Lung (tissue), 16 donors: ENCODE measurements around the gene LEAP2. TPM values are rescaled to one million over a fixed set of nuclear protein-coding genes. Genes with fewer than 3 reads are reported as not detected.
A peak's percentile ranks its signal among the peaks of the same experiment; 100 is the strongest.

ENCODE experiments used
- ATAC-seq: fragments of 200-7000 bp; cut with Tn5 transposase; one replicate; pipeline ENCODE4 v1.9.1; 2020; ENCODE audit warnings: moderate number of reproducible peaks; ENCODE audit not compliant: insufficient read depth, low FRiP score
- DNase-seq, 3 donors: peaks; one replicate each; pipeline ENCODE4 v3.0.0-alpha.2; 2013 to 2017
- H3K27ac ChIP-seq, 2 donors: one replicate each; pipeline ENCODE4 v1.5.1; 2013; ENCODE audit warnings: mild to moderate bottlenecking in 2 of 2, moderate library complexity in 2 of 2, control low read depth in 1 of 2, inconsistent platforms in 1 of 2, low read depth in 1 of 2, low read length in 1 of 2
- H3K27me3 ChIP-seq, 3 donors: one replicate each; pipeline ENCODE4 v1.5.1; 2013; ENCODE audit warnings: low read length in 2 of 3; ENCODE audit not compliant: control insufficient read depth in 3 of 3, insufficient read depth in 3 of 3
- H3K36me3 ChIP-seq, 4 donors: one replicate each; pipeline ENCODE4 v1.5.1; 2013; ENCODE audit warnings: low read length in 4 of 4, mild to moderate bottlenecking in 1 of 4, moderate library complexity in 1 of 4; ENCODE audit not compliant: control insufficient read depth in 4 of 4, insufficient read depth in 4 of 4
- H3K4me1 ChIP-seq, 5 donors: one replicate each; pipeline ENCODE4 v1.5.1; 2013; ENCODE audit warnings: low read length in 5 of 5, mild to moderate bottlenecking in 2 of 5, moderate library complexity in 1 of 5; ENCODE audit not compliant: control insufficient read depth in 5 of 5, insufficient read depth in 5 of 5
- H3K4me3 ChIP-seq: one replicate; pipeline ENCODE4 v1.5.1; 2013; ENCODE audit warnings: mild to moderate bottlenecking, control low read depth, moderate library complexity
- H3K9ac ChIP-seq, 2 donors: one replicate each; pipeline ENCODE4 v1.5.1; 2013; ENCODE audit warnings: low read length in 2 of 2, control low read depth in 1 of 2; ENCODE audit not compliant: insufficient read depth in 1 of 2
- H3K9me3 ChIP-seq, 4 donors: one replicate each; pipeline ENCODE4 v1.5.1; 2013; ENCODE audit warnings: low read length in 3 of 4, mild to moderate bottlenecking in 1 of 4, moderate library complexity in 1 of 4; ENCODE audit not compliant: control insufficient read depth in 4 of 4, insufficient read depth in 3 of 4
- CTCF ChIP-seq: IDR thresholded peaks from 2 replicates; pipeline ENCODE4 v1.5.1; 2012; ENCODE audit warnings: mild to moderate bottlenecking; ENCODE audit errors: control extremely low read depth, extremely low read depth
- WGBS, 2 donors: extraction: QIAGEN DNeasy Blood & Tissue Kit; methylation state at CpG; one replicate each; pipeline ENCODE4 v1.1.7; 2013; 5-methylcytosine and 5-hydroxymethylcytosine counted together
- long read RNA-seq, 5 donors: transcript quantifications; one replicate each; lab custom pipeline, GENCODE V29; 2026
- polyA plus RNA-seq, 2 donors: library from polyadenylated mRNA; stranded (reverse); fragments of 200-250 nt; gene quantifications; one replicate each; pipeline ENCODE4 v1.2.1, GENCODE V29; 2013
- total RNA-seq, 2 donors: library from RNA; depleted of rRNA in 1 of 2; stranded (reverse); fragments of >200 nt in 1 of 2; gene quantifications; one replicate each; pipeline ENCODE4 v1.2.1, GENCODE V29; 2014 to 2021
- donor health status: control.
- donor health status: control.
- donor health status: Bipolar disorder and iron deficiency.
- donor health status: healthy.
- donor health status: DM: yes; HTN: yes; CAD: no.

Gene LEAP2
- total RNA-seq (1 to 10 TPM in 1 of 2 donors, under 1 TPM in 1; 0.98 to 3.1 TPM), polyA plus RNA-seq (1 to 10 TPM in 1 of 2 donors, under 1 TPM in 1; 0.50 to 1.6 TPM)
- long read RNA-seq, donor 1, transcript LEAP2-202 (2 exons, 935 nt): major isoform, 5 of 5 reads
- long read RNA-seq, donor 1, partial matches to known transcripts: 0 of 5 reads
- long read RNA-seq, donor 1, other reads (novel, unspliced or antisense): 0 of 5 reads
- long read RNA-seq, donor 2, partial matches to known transcripts: 0 of 3 reads
- long read RNA-seq, donor 2, other reads (novel, unspliced or antisense): 0 of 3 reads
- long read RNA-seq, donor 3, partial matches to known transcripts: 0 of 1 reads
- long read RNA-seq, donor 3, other reads (novel, unspliced or antisense): 0 of 1 reads
- long read RNA-seq, donor 4: 0 reads
- long read RNA-seq, donor 5, partial matches to known transcripts: 0 of 3 reads
- long read RNA-seq, donor 5, other reads (novel, unspliced or antisense): 0 of 3 reads

GRCh38 chr5:132873119-132873929 lies at the start of gene LEAP2:
Gene LEAP2 (plus strand): TSS chr5:132873668. CDS start chr5:132873695, 27 bp downstream.
- ATAC-seq: no peak

GRCh38 chr5:132824426-132824825 lies 49.0 kb upstream of the LEAP2 start:
- peaks cover 0 to 1% (median 0%) of the 10 kb centered on the region in 4 donors for H3K9me3 ChIP-seq
- WGBS, 2 donors: 89% methylated on average over 3 of the region's 3 CpGs
- ATAC-seq (no peak), DNase-seq (no peak)
- H3K27ac ChIP-seq: no peak overlapping the region
- peaks cover 0 to 4% (median 0%) of the 10 kb centered on the region in 4 donors for H3K36me3 ChIP-seq
- peaks cover 0 to 16% (median 14%) of the 10 kb centered on the region in 3 donors for H3K27me3 ChIP-seq
- TF ChIP-seq CTCF: no peak
- no peak overlapping the region for H3K9ac ChIP-seq
- peaks cover 0 to 29% (median 6%) of the 10 kb centered on the region in 5 donors for H3K4me1 ChIP-seq
- no peak overlapping the region for H3K4me3 ChIP-seq

More at GRCh38 chr5:132873119-132873929, at the start of gene LEAP2:
- peaks cover 7 to 14% (median 11%) of the 10 kb centered on the region in 4 donors for H3K36me3 ChIP-seq
- no peak within 1 kb of the TSS for H3K4me3 ChIP-seq
- no peak for TF ChIP-seq CTCF
- WGBS, 2 donors: 65 to 77% methylated on average over 6 of the region's 6 CpGs
- peak within 1 kb of the TSS in 1 of 2 donors; percentile 58 for H3K27ac ChIP-seq
- H3K9me3 ChIP-seq: no peaks in the 10 kb centered on the region
- H3K4me1 ChIP-seq: peaks cover 0 to 11% (median 0%) of the 10 kb centered on the region in 5 donors
- H3K27me3 ChIP-seq: no peaks in the 10 kb centered on the region
- no peak within 1 kb of the TSS for H3K9ac ChIP-seq
- peak in 1 of 3 donors; percentile 18 for DNase-seq

GRCh38 chr5:132825033-132825833 lies 48.2 kb upstream of the LEAP2 start:
- Histone ChIP-seq H3K27me3 (peaks cover 0 to 17% (median 12%) of the 10 kb centered on the region in 3 donors), H3K9ac (no peak overlapping the region), H3K27ac (no peak overlapping the region), H3K4me1 (peaks cover 0 to 23% (median 6%) of the 10 kb centered on the region in 5 donors), H3K36me3 (peaks cover 0 to 4% (median 0%) of the 10 kb centered on the region in 4 donors), H3K4me3 (no peak overlapping the region), H3K9me3 (peaks cover 0 to 2% (median 0%) of the 10 kb centered on the region in 4 donors)
- no peak for ATAC-seq
- WGBS, 2 donors: 42 to 64% methylated on average over 52 to 71 of the region's 71 CpGs
- no peak for TF ChIP-seq CTCF
- DNase-seq: peak; percentile 38 to 74 (median 63)
